ENCODE measurements around the gene MYH15.

MYH15 gene

DNA sequence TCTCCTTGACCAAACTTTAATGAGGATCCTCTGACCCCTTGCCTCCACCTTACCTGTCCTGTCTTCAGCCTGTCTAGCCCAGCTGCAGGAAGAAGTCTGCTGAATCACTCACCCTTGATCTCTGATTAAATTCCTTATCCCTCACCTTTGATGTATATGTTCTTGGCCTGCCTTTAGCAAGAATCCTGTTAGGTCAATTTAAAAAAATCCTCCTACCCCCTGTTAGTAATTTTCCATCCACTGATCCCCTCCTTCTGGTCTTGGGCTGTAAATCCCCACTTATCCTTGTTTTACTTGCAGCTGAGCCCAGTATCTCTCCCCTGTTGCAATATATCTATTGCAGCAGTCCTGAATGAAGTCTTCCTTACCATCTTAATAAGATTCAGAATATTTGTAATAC is 39.0 kb downstream of the MYH15 start:
- DNase-seq (ENCODE audit: low spot score): no peak

DNA sequence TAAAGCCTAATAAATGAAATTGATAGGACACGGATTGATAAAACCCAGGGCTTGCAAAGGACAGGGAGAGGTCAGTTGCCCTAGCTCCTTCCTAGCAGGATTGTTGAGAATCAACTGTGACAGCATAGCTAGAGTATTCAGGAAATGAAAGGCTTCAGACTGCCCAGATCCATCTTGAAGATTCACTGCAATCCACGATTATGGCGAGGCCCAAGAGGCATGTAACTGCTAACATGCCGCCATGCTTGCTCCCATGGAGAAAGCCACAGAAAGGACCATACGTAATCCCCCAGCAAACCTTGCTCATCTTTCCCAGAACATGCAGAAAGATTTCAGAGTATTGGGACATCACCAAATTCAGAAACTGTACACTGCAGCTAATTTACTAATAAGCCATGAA is 41.3 kb downstream of the MYH15 start:
- no peak for DNase-seq (ENCODE audit: low spot score)

DNA sequence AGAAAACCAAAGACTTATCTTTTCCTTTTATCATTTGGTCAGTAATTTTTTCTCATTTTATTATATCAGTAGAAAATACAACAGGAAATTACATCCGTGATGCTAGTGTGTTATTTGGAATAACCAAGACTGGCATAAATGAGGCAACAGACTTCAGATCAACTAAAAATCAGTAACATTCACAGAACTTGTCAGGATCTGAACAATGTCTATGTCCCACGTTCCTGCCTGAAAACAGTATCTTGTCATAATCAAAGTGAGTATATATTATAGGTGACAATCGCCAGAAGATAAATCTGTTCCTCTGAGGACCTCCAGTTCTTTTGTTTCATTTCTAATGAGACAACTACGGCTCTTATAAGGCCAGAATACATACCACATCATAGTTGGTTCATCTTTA is 41.8 kb downstream of the MYH15 start:
- no peak for DNase-seq (ENCODE audit: low spot score)

DNA sequence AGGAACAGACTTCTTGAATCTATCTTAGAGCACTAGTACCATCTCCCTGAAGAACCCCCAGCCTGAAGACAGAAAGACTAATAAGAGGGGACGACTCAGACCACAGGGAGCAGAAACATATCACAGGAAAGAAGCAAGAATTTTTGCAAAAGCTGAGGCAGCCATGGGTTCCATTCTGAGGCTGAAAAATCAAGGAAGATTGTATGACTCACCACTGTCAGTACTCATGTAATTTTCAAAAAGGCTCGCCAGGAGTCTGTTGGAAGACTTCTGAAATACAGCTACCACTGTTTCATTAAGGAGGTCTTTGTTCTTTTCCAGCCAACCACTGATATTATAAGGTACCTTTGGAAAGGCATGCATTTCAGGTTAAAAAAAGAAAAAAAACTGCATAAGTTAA is 47.5 kb downstream of the MYH15 start:
- no peak for DNase-seq (ENCODE audit: low spot score)

DNA sequence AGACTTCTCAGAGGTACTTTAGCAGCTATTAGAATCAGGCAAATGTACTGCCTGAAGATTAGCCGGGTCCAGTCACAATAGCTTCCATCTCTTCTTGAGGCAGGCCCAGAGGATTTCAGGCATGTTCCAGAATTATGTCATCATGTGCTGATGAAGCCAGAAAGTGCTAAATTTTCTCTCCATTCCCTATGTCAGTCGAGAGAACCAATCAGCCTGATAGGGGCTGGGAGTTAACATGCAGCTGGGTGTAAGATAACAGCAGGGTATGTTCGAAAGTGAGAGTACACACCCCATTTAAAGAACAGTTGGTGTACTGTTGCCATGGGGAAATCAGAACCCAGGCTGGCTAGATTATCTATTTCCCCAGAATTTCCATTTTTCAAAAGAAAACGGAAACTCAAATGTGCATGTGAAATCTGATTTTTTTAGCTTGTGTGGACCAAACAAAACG is 48.7 kb downstream of the MYH15 start:
- no peak for DNase-seq (ENCODE audit: low spot score)

DNA sequence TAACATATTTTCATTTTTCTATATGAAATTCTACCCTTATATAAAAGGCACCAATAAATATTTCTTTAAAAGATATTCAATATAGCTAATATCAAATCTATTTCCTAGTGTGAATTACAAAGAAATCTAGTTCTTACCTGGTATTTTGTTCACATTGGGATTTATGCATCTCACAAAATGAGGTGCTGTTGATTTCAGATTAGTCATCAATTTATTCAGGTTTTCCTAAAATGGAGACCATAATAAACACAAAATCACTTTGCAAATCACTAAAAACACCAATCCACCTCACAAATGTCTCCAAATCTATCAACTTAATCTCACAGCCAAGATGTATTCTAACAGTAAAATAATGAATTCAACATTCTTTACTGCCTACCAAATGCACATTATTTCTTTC is 51.2 kb downstream of the MYH15 start:
- no peak for DNase-seq (ENCODE audit: low spot score)

DNA sequence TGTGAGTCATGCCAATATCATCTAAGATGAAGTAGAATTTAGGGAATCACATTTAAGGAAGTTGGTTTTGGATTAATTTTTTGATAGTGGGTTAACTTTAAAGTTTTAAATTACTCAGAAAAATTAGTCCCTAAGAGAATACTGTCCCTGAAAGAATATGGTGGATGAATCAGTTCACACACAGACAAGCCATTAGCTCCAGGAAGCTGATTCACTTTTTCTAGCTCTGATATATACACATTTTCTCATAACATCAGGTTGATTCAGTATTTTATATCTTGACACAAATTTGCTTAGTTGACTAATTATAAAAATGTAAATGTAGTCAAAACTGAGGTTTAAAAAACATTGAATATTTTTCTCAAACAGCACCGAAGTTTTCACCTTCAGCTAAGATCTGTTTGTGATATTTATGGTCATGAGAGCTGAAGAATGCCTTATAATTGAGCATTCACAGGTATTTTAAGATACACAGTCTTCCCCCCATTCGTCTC is 55.1 kb downstream of the MYH15 start:
- DNase-seq (ENCODE audit: low spot score): no peak

DNA sequence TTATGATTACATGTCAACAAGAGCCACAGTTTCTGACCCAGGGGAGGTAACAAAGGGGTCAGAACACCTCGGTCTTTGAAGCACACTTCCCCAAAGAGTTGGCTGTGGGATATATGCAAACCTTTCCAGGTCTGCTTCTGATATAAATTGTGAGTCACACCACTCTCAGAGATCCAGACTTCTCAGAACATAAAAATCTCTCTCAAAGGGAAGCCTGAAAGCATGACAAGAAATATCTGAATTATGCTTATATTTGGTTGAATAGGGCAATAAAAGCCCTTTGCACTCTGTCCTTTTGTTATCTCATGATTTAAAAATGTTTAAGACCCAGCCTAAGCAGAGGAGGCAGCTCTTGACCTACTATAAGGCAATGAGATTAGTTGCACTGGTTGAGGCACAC is 56.8 kb downstream of the MYH15 start:
- no peak for DNase-seq (ENCODE audit: low spot score)

DNA sequence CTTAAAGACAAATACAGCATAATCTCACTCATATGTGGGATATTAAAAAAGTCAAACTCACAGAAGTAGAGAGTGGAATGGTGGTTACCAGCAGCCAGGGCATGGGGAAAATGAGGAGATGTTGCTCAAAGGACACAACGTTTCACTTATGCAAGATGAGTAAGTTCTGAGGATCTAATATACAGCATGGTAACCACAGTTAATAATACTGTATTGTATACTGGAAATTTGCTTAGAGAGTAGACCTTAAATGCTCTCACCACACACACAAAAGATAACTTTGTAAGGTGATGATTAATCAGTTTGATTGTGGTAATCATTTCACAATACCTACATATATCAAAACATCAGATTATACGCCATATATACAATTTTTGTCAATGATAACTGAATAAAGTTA is 60.0 kb downstream of the MYH15 start:
- no peak for DNase-seq (ENCODE audit: low spot score)

DNA sequence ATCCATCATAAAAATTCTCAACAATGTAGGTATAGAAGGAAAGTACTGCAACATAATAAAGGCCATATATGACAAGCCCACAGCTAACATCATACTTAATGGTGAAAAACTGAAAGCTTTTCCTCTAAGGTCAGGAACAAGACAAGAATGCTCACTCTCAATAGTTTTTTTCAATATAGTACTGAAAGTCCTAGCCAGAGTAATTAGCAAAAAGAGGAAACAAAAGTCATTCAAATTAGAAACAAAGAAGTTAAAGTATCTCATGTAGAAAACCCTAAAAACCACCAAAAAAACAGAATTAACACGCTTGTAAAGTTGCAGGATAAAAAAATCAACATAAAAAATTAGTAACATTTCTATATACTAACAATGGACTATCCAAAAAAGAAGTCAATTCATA is 61.8 kb downstream of the MYH15 start:
- no peak for DNase-seq (ENCODE audit: low spot score)

DNA sequence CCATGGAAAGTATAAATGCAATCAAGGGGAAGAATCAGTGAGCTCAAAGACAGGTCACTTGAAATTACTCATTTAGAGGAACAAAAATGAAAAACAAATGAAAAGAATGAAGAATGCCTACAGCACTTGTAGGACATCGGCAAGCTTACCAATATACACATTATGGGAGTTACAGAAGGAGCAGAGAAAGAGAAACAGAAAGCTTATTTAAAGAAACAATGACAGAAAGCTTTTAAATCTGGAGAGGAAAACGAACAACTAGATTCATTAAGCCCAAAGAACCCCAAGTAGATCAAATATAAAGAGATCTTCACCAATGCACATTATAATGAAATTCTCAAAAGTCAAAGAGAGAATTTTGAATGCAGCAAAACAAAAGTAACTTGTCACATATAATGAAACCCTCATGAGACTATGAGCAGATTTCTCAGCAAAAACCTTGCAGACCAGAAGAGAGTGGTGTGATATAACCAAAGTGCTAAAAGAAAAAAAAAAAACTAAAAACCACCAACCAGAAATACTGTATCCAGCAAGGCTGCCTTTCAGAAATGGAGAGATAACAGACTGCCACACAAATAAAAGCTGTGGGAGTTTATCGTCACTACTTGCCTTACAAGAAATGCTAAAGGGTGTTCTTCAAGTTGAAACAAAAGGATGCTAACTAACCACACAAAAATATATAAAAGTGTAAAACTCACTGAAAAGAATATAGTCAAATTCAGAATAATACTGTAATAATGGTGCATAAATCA is 63.1 kb downstream of the MYH15 start:
- no peak for DNase-seq (ENCODE audit: low spot score)

DNA sequence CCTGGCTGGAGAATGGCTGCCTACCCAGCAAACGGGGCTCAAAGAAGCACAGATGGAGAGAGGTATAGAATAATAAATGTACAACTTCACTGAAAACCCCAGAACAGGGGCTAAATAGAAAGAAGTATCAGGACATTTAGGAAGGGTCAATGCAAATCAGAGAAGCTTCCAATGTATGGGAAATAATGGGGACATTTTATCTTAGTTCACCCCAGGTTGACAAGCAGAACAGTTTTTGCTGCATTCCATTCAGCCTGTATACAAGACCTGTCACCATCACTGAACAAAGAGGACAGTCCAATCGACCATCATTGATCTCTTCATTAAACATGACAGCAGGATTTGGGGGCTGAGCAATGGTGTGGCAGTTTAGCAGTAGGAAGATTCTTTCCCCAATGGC is 68.1 kb downstream of the MYH15 start:
- DNase-seq (ENCODE audit: low spot score): no peak

DNA sequence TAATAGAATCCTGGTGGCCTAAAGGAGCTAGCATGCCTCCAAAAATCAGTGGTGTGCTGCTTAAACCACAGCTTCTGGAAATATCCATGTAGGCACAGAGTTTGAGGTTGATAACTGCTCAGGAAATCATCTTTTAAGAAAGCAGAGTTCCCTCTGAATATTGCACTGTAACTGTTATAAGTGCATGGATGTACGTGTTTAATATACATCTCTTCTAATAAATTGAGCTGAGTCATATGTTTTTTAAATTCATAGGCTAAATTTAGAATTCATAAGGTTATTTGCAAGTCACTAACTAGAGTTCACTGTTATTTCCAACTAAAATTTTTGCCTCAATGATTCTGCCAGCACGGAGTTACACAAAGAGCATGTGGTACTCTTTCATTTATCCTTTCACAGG is 68.9 kb downstream of the MYH15 start:
- no peak for DNase-seq (ENCODE audit: low spot score)

DNA sequence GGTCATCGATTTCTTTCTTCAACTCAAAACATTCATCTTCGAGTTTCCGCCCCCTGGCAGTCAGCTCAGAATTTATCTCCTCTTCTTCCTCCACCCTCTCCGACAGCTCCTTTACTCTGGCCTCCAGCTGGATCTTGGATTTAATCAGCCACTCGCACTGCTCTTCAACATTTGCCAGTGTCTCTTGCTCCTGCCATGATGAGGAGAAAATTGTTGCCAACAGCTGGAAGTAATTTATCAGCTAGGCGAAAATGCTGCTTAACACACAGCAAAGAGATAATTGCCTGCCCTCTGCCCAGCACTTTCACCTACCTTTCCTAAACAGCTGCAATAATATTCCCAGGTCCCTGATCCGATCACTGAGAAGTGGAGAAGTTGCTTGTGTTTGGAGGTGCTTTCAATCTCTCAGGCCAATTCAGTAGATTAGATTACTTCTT is 69.3 kb downstream of the MYH15 start:
- DNase-seq (ENCODE audit: low spot score): no peak

DNA sequence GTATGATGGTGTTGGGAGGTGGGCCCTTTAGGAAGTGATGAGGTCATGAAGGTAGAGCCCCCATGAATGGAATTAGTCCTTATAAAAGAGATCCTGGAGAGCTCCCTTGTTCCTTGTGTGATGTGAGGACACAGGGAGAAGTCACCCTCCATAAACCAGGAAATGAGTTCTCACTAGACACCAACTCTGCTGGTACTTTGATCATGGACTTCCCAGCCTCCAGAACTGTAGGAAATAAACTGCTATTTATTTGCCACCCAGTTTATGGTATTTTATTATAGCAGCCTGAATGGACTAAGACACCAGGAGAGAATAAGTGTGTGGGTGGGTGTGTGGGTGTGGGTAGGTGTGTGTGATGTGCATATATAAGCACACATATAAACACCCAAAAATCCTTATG is 71.9 kb downstream of the MYH15 start:
- no peak for DNase-seq (ENCODE audit: low spot score)

DNA sequence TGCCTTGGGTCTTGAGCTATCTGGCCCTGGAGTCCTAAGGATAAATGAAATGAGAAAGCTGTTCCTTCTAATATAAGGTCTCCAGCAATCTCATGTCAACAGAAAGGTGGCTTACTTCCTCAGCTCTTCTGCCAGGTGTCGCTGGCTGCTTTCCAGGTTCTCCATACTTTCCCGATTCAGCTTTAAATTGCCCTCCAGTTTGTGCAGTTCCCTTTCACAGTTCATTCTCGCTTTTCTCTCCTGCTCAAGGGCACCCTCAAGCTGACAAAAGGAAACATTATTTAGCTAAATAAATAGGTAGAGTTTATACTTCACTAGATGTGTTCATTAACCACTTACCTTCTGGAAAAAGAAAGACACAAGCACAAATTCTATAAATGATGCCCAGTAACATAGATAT is 73.0 kb downstream of the MYH15 start:
- DNase-seq (ENCODE audit: low spot score): no peak

DNA sequence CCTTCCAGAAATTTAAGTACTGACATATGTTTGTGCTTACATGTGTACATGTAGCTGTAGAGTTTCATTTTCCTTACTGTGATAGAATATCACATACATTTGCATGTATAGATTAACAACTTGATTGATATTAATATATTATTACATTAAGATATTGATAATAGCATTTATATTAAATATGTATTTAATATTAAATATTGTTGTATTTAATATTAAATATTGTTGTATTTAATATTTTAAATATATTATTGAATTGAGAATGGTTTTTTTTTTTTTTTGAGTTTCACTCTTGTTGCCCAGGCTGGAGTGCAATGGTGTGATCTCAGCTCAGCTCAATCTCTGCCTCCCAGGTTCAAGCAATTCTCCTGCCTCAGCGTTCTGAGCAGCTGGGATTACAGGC is 76.5 kb downstream of the MYH15 start:
- no peak for DNase-seq (ENCODE audit: low spot score)

DNA sequence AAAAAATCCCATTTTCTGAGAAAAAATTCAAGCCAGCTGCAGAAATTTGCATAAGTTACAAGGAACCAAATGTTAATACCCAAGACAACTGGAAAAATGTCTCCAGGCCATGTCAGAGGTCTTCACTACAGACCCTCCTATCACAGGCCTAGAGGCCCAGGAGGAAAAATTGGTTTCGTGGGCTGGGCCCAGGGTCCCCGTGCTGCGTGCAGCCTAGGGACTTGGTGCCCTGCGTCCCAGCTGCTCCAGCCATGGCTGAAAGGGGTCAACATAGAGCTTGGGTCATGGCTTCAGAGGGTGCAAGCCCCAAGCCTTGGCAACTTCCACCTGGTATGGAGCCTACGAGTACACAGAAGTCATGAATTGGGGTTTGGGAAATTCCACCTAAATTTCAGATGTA is 78.0 kb downstream of the MYH15 start:
- DNase-seq (ENCODE audit: low spot score): no peak

DNA sequence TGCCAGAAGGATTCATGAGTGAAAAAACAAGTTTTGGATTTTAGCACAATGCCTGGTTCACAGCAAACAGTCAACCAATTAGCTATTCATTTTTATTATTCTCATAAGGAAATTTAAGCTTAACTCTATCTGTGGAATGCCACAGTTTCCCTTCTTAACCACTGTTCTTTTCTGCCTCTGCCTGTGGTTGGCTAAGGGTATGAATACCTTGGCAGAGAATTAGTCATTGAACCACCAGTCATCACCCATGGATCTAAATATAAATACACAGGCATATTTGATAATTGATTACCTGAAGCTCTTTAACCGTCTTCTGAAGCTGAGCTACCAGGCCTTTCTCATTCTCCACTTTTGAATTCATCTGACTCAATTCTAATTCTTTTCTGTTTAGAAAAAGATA is 79.9 kb downstream of the MYH15 start:
- DNase-seq (ENCODE audit: low spot score): no peak

DNA sequence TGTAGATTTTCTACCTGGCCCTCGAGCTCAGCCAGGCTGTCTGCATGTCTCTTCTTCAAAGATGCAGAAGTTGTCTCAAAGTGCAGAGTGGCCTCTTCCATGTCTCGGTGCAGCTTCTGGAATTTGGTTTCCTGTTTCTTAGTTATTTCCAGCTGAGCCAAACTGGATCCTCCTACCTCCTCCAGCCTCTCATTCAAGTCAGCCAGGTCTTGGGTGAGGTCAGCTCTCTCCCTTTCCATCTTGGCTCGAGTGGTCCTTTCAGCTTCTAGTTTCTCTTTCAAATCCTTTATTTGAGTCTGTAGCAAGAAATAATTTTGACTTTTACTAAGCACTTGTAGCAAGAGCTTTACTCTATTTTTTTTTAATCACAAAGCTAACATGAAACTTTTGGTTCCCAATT is 81.8 kb downstream of the MYH15 start:
- no peak for DNase-seq (ENCODE audit: low spot score)

DNA sequence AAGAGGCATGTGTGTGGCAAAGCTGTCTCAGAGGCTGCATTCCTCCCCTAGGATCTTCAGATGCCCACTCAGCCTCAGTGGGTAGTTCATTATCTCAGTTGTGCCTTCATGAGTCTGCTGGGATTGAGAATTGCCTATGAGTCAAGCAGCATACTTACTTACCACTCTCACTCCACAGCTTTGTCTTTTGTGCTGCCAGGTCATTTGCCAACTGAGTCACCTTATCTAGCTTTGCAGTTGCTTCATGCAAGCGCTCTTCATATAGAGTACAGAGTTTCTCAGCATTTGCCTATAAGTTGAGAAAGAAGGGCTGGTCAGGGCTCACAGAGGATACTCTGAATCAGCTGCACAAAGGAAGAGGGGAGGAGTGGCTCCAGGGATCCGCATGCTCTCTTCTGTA is 89.5 kb downstream of the MYH15 start:
- no peak for DNase-seq (ENCODE audit: low spot score)

DNA sequence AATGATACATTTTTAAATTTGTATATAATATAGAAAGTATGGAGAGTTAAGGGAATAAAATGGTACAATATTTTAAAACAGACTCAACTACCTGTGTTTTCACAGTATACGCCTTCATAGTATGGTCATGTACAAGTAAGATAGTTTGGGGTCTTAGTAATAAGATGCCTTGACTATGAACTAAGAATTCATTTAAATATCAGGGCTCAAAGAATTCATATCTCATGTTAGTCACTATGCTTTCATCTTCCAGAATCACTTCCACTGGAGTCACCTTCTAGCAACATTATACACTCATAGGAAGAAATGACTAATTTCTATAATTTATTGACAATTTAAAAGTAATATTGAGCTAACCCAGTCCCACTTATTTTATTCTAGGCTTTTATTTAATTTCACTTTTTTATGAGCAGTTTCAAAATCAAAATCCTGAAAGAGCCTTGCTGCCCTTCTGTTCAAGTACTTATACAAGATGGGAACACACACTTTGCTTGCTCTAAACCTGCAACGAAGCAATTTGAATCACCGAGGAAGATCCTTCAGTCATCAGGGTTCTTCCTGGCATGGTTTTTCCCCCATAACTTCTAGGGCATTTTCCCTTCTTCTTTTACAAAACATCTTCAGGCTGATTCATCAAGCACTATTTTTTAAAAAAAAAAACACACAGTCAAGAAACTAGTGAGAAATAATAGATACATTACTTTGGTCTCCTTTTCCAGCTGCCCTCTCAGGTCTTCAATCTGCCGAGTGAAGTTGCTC is 94.1 kb downstream of the MYH15 start:
- no peak for DNase-seq (ENCODE audit: low spot score)

DNA sequence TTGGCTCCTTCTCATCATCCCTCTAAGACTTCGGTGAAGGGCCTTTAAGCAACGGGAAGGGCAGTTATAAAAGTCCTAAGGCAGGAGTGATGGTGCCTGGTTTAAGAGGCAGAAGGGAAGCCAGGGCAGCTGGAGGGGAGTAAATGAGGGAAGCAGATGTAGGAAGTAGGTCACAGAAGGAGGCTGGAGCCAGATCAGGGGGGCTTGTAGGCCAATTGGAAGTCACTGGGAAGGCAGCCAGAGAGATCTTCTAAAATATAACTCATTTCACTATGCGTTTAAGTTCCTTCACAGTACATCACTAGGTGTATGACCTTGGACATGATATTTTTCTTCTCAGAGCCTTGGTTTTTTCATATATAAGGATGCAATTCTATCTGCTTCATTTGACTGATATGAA is 94.7 kb downstream of the MYH15 start:
- no peak for DNase-seq (ENCODE audit: low spot score)

DNA sequence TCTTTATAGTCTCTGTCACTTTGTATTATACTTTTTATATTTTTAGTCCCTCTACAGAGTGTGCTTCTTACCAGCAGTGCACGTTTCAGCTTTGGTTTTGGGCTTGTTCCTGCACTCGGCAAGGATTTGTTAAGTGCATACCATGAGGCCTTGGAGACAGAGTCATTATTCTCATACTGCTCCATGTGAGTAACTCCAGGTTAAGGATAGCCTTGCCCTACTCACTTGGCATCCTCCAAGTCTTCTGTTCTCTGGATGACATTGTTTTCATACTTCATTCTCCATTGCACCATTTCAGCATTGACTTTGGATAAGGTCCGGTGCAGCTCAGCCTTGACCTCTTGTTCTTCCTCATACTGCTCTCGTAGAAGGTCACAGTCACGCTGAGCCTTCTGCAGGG is 96.4 kb downstream of the MYH15 start:
- no peak for DNase-seq (ENCODE audit: low spot score)

Measured in hematopoietic multipotent progenitor cell treated with erythropoietin and hydrocortisone succinate and interleukin-3 and kit ligand, for 17 days (in vitro differentiated cells).